Epithelial cell of prostate (primary cell): Measurements from ENCODE around the gene CHMP6.
"Not testable (repeated sequence)": the region's sequence is repeated elsewhere in the genome, so short reads cannot be mapped to it uniquely, and the experiment has no call there.

ENCODE experiments used
- DNase-seq: peaks from one replicate; pipeline ENCODE4 v3.0.0-alpha.2; 2011; ENCODE audit warnings: low read depth, low spot score
- H3K27ac ChIP-seq: fragments of 450-650 bp; 2 replicates; pipeline ENCODE4 v1.5.1; 2017; ENCODE audit warnings: mild to moderate bottlenecking

The CHMP6 gene

GRCh38 chr17:81027038-81027437, 35.4 kb downstream of the CHMP6 start:
- DNase-seq, result no peak
- H3K27ac ChIP-seq, result no peak overlapping the region

GRCh38 chr17:81027591-81028505, 36.2 kb downstream of the CHMP6 start:
- DNase-seq, result no peak

DNA sequence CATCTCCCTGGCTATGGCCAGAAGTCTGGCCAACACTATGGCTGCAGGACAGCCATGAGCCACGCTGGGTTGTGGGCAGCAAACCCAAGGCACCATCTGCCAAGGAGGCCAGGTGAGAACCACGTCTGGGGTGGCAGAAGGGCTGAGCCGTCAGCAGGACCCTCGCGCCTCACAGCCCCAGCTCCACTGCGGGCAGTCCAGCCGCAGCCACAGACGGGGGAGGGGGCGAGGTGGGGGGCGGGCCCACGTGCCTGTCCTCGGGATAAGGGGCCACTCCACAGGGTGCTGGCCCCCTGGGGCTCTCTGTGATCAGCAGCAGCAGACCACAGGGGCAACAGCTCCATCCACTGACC, 36.8 kb downstream of the CHMP6 start:
- H3K27ac ChIP-seq, result no peak overlapping the region
- no peak for DNase-seq

More at GRCh38 chr17:81027591-81028505, 36.2 kb downstream of the CHMP6 start:
- H3K27ac ChIP-seq, result no peak overlapping the region

GRCh38 chr17:81029859-81030258, 38.2 kb downstream of the CHMP6 start:
- DNase-seq, result no peak
- no peak overlapping the region for H3K27ac ChIP-seq

DNA sequence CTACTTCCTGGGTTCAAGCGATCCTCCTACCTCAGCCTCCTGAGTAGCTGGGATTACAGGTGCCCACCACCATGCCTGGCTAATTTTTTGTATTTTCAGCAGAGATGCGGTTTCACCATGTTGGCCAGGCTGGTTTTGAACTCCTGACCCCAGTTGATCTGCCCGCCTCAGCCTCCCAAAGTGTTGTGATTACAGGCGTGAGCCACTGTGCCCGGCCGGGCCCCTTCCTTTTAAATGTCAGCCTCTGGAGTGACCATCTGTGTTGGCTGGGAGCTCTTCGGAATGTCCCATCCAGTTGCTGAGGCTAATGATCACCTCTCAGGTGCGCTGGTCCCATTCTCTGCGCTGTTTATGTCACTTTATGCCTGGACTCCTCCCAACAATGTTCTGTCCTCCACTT, 38.7 kb downstream of the CHMP6 start:
- not testable (repeated sequence) for H3K27ac ChIP-seq, DNase-seq

DNA sequence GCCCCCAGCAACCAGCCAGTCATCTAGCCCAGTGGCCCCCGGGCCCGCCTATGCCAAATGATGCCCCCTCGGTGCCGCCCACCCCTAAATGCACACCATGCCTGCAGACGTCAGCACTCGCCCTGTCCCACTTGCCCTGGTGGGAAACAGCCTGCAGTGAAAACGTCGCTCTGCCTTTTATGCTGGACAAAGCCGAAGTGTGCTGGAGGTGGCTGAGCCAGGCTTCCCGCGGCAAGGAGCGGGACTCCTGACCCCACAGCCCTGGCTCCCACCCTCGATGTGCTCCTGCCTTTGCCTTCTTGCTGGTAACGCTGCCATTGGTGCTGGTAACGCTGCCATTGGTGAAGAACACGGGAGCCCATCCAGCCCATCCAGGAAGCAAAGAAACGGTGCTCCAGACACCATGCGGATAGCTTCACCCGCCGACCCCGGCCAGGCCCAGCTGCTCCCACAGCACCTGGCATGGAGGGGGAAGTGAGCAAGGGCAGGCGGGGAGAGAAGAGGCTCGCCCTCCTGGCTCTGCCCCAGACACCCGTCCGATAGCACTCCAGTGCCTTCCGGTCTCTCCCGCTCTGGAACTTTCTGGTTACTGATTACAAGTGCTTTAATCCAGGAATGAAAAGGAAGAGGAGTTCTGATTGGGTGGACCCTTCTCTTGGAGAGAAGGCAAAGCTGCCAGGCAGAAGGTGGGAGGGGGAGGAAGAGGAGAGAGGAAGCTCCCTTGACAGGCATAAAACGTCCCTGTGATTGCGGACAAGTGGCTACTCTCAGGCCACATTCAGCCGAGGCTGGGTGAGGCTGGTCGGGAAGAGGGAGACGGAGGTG, 39.3 kb downstream of the CHMP6 start:
- H3K27ac ChIP-seq, result no peak overlapping the region

GRCh38 chr17:81031566-81032550, 40.2 kb downstream of the CHMP6 start:
- no peak for DNase-seq
- no peak overlapping the region for H3K27ac ChIP-seq

More for the DNA sequence above, 39.3 kb downstream of the CHMP6 start:
- no peak for DNase-seq

GRCh38 chr17:81032641-81033480, 41.2 kb downstream of the CHMP6 start:
- DNase-seq, result no peak
- H3K27ac ChIP-seq, result no peak overlapping the region

DNA sequence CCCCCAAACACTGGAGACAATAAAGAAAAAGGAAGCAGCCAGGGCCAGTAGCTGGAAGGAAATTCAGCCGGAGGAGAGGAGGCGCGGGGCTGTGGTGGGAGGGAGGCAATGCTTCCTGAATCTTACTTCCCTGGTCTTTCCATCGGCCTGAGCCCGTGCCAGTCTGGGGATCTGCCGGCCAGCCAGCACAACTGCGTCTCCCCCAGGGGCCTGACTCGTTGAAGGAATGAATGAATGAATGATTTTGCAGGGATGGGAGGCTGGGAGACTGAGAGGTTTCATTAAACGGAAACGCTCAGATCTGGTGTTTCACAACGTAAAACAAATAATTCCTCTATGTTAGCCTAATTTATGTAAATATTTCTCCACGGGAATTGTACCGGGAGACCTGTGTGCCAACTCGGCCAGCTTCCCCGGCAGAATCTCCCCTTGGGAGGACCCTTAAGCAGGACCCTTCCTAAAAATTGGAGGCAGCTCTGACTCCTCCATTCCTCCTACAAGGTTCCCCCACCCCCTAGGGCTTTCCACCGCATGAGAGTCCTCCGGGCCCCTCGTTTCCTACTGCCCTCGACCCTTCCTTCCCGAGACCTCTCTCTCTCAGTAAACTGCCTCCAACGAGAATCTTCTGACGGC, 42.0 kb downstream of the CHMP6 start:
- DNase-seq, result no peak
- H3K27ac ChIP-seq, result no peak overlapping the region

- H3K27ac ChIP-seq, result no peak overlapping the region
- DNase-seq, result no peak
These were observed 42.6 kb downstream of the CHMP6 start for GRCh38 chr17:81034168-81034777.

GRCh38 chr17:81034779-81035520, 43.3 kb downstream of the CHMP6 start, which contains the start of gene BAIAP2:
Gene BAIAP2, plus strand, starts transcription at chr17:81035151. Its CDS starts 104 bp downstream, at chr17:81035255.
- H3K27ac ChIP-seq, result peak within 1 kb of the TSS; percentile 45
- DNase-seq, result no peak

- DNase-seq, result no peak
- H3K27ac ChIP-seq, result peak overlapping the region; percentile 45
These were observed 44.0 kb downstream of the CHMP6 start for GRCh38 chr17:81035521-81036196.

GRCh38 chr17:81036197-81036941, 44.7 kb downstream of the CHMP6 start:
- no peak for DNase-seq
- peak overlapping the region; percentile 45 for H3K27ac ChIP-seq

DNA sequence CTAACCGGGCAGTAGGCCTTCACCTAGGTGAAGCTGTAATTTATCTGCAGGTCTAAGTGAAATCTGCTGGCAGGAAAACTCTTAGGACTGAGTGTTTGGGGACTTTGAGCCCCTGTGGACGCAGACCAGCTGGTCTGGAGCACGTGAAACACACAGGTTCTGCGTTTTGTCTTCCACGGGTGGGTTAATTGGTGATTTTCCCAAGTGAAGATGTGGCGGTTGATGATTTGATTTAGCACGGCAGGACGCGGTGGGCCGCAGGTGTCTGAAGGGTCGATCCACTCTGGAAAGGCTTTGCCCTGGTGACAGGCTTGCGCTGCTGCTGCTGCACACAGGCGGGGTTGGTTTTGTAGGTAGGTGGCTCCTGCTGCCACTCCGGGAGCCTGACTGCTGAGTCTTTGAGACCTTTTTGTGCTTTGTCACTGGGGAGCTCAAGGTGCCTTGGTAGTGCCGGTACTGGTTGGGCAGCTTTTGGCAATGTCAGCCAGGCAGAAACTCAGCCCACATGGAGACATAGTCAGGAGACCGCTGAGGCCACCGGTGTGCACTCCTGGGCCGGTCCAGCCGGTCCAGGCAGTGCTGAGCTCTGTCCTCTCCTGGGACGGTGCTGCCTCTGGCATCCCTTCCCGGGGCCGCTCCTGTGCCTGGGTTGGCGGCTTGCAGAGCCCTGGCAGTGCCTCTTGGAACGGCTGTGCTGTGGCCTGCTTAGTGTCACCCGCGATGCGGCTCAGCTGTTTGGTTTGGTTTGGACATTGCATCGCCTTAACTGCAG, 45.6 kb downstream of the CHMP6 start:
- peak overlapping the region; percentile 45 for H3K27ac ChIP-seq
- DNase-seq, result peak; percentile 71
